ENCODE measurements around the gene RIPPLY3.

RIPPLY3 gene

GRCh38 chr21:36989699-36990507, 16.6 kb upstream of the RIPPLY3 start (continued):
- TF ChIP-seq HIC1 (tag by site-specific recombination; IDR thresholded peaks at IDR 0.05) (no peak; the same call in 1 of the 2 replicates), ZIC2 (tag by site-specific recombination; IDR thresholded peaks at IDR 0.05) (peak; percentile 30; the same call in 1 of the 2 replicates), MEIS1 (CRISPR knock-in tag; IDR thresholded peaks at IDR 0.05; ENCODE audit: borderline replicate concordance) (no peak), SALL2 (tag by site-specific recombination; IDR thresholded peaks at IDR 0.05; ENCODE audit: borderline replicate concordance) (no peak), ZNF664 (tag by site-specific recombination; IDR thresholded peaks at IDR 0.05) (no peak), ZBTB21 (tag by site-specific recombination; IDR thresholded peaks at IDR 0.05) (no peak), ZNF114 (tag by site-specific recombination; IDR thresholded peaks at IDR 0.05) (no peak), ZNF768 (tag by site-specific recombination; IDR thresholded peaks at IDR 0.05) (no peak), ZNF324 (tag by site-specific recombination; IDR thresholded peaks at IDR 0.05) (peak; percentile 89), ZNF654 (tag by site-specific recombination; IDR thresholded peaks at IDR 0.05; ENCODE audit: low read depth) (no peak), ZNF398 (tag by site-specific recombination; IDR thresholded peaks at IDR 0.05) (peak; percentile 45; the same call in 1 of the 2 replicates), ZNF660 (tag by site-specific recombination; IDR thresholded peaks at IDR 0.05) (no peak; the same call in none of the 2 replicates), ZNF433 (tag by site-specific recombination; IDR thresholded peaks at IDR 0.05; ENCODE audit: low read depth) (no peak), SP2 (tag by site-specific recombination; IDR thresholded peaks at IDR 0.05) (peak; percentile 70), ZNF792 (tag by site-specific recombination; IDR thresholded peaks at IDR 0.05) (no peak), ZNF571 (tag by site-specific recombination; IDR thresholded peaks at IDR 0.05) (no peak), ZNF510 (tag by site-specific recombination; IDR thresholded peaks at IDR 0.05; ENCODE audit: insufficient replicate concordance) (no peak), ZNF677 (tag by site-specific recombination; IDR thresholded peaks at IDR 0.05) (no peak), ZNF24 (tag by site-specific recombination; IDR thresholded peaks at IDR 0.05) (no peak), ZBTB10 (tag by site-specific recombination; IDR thresholded peaks at IDR 0.05) (peak; percentile 73; the same call in 1 of the 2 replicates), ZNF521 (tag by site-specific recombination; IDR thresholded peaks at IDR 0.05) (no peak), ZNF148 (tag by site-specific recombination; IDR thresholded peaks at IDR 0.05; ENCODE audit: borderline replicate concordance) (no peak), ZNF629 (tag by site-specific recombination; IDR thresholded peaks at IDR 0.05) (peak; percentile 7; the same call in 1 of the 2 replicates), ZNF645 (tag by site-specific recombination; IDR thresholded peaks at IDR 0.05) (no peak), SP7 (tag by site-specific recombination; IDR thresholded peaks at IDR 0.05) (peak; percentile 59), ZNF18 (tag by site-specific recombination; IDR thresholded peaks at IDR 0.05) (no peak)

Measured in HEK293 (cell line).